IPS-NIHi7 (cell line): Measurements from ENCODE around the gene MPC2.

Experiments
- DNase-seq: peaks from one replicate; pipeline ENCODE4 v3.0.0; 2012; ENCODE audit warnings: mixed read lengths; ENCODE audit errors: extremely low spot score

MPC2 gene

GRCh38 chr1:167936930-167937708 lies at the start of gene MPC2:
MPC2 (minus strand) TSS chr1:167937072; CDS start chr1:167935841, 1,231 bp downstream.
- peak; percentile 73 for DNase-seq

DNA sequence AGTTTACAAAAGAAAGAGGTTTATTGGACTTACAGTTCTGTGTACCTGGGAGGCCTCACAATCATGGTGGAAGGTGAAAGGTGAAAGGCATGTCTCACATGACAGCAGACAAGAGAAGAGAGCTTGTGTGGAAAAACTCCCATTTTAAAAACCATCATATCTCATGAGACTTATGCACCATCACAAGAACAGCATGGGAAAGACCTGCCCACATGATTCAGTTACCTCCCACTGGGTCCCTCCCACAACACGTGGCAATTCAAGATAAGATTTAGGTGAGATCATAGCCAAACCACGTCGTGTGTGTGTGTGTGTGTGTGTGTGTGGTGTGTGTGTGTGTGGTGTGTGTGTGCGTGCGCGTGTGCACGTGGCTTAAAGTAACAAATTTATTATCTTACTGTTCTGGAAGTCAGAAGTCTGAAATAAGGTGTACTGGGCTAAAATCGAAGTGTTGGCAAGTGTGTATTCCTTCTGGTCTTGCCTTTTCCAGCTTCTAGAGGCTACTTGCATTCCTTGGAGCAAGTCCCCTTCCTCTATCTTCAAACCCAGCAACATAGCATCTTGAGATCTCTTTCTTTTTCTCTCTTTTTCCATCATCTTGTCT lies 48.1 kb upstream of the MPC2 start:
- DNase-seq, result no peak

DNA sequence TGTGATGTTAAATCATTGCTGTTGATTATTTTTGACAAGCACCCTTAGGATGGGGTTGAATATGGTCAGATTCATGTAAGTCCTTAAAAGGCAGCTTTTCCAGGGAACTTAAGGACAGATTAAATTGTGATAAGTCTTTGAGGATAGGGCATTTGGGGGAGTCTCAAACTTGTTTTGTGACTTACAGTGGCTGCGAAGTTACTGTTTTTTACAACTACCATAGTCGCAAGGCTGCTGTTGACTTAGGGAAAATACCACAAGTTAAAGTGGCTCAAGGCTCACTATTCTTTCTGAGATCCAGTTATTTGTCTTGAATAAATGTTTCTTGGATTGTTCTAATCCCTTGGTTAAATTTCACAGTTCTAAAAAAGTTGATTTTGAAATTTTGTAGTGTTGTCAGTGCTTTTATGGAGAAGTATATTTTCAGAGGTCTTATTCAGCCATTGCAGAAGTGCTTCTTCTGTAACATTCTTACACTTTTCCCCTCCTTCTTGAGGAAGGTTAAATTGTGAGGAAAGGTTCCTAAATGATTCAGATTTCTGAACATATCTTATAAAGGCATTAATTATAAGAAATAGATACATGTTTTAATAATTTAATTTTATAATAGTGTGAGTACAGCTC lies 47.0 kb upstream of the MPC2 start:
- DNase-seq, result no peak

DNA sequence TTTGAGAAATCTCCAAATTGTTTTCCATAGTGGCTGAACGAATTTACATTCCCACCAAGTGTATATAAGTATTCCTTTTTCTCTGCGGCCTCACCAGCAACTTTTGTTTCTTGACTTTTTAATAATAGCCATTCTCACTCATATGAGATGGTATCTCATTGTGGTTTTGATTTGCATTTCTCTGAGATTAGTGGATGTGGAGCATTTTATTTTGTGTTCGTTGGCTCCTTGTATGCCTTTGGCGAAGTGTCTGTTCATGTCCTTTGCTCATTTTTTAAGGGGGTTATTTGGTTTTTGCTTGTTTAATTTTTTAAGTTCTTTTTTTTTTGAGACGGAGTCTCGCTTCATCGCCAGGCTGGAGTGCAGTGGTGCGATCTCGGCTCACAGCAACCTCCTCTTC lies 45.1 kb upstream of the MPC2 start:
- no peak for DNase-seq

DNA sequence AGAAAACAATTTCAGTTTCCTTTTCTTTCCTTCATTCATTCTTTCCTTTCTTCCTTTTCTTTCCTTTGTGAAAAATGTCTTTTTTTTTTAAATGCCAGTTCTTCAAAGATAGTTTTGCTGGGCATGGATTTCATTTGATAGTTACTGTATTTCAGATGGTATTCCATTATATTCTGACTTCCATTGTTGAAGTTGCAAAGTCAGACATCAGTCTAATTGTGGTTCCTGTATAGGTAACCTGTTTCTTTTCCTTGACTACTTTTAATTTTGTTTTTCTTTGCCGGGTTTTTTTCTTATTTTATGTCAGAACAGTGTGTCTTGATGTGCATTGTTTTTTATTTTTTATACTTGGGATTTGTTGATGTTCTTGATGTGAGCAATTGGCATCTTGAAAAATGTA lies 40.4 kb upstream of the MPC2 start:
- no peak for DNase-seq

GRCh38 chr1:167974698-167975097 lies 37.8 kb upstream of the MPC2 start:
- DNase-seq, result no peak

DNA sequence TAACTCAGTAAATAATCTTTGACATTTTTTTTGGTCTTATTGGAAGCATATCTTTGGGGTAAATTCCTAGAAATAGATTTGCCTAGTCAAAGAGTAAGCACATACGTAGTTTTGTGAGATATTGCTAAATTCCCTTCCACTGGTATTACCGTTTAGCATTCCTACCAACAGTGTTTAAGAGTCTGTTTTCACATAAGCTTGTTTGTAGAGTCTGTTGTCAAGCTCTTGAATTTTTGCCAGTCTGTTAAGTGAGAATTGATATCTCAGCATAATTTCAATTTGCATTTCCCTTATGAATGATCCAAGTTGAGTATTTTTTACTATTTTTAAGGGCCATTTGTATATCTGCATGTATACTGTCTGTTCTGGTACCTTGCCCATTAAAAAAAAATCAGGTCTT lies 37.0 kb upstream of the MPC2 start:
- no peak for DNase-seq

- DNase-seq, result no peak
These were observed 31.7 kb upstream of the MPC2 start for GRCh38 chr1:167968569-167968968.

- no peak for DNase-seq
These were observed 29.2 kb upstream of the MPC2 start for GRCh38 chr1:167966050-167966449.

- DNase-seq, result no peak
These were observed 27.8 kb upstream of the MPC2 start for GRCh38 chr1:167964646-167965045.

GRCh38 chr1:167957710-167958109 lies 20.8 kb upstream of the MPC2 start:
- no peak for DNase-seq

GRCh38 chr1:167955915-167956314 lies 19.0 kb upstream of the MPC2 start:
- no peak for DNase-seq

- DNase-seq, result no peak
These were observed 13.7 kb upstream of the MPC2 start for GRCh38 chr1:167950569-167950968.

DNA sequence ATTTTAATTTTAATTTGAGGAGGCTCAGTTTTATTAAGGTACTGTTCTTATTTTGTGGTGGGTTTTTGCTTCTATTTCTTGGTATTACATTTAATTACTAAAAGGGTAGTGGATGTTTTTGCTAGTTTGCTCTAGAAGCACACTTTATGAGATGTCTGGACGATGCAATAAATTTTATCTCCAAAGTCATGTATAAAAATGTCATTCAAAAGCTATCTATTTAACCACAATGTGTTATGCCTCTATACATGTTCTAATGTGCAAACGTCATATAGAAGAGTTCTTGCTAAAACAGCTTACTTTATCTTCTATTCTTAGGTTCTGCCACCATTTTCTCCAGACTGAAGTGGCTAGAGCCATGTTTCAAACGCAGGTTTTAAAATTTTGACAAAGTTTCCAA lies 12.9 kb upstream of the MPC2 start:
- DNase-seq, result no peak

GRCh38 chr1:167947733-167948132 lies 10.9 kb upstream of the MPC2 start:
- no peak for DNase-seq

DNA sequence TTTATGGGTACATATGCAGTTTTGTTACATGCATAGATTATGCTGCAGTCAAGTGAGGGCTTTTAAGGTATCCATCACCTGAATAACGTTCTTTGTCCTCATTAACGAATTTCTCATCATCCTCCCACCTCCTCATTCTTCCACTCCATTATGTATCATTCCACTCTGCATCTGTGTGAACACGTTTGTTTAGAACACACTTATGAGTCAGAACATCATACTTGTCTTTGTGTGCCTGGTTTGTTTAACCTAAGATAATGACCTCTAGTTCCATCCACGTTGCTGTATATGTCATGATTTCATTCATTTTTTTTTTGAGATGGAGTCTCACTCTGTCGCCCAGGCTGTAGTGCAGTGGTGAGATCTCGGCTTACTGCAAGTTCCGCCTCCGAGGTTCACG lies 6.7 kb upstream of the MPC2 start:
- DNase-seq, result no peak

DNA sequence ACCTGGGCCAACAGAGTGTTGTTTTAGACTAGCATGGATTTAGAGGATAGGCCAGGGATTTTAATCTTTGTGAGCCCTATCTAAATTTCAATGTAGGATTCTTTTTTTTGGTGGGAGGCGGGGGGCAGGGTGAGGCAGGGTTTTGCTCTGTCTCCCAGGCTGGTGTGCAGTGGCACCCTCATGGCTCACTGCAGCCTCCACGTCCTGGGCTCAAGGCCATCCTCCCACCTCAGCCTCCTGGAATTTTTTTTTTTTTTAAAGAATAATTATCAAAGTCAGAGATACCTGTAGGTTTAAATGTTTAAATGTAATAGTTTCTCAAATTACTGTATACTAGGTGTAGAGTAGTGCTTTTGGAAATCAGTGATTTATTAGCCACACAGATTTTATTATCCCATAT lies 3.4 kb upstream of the MPC2 start:
- no peak for DNase-seq

DNA sequence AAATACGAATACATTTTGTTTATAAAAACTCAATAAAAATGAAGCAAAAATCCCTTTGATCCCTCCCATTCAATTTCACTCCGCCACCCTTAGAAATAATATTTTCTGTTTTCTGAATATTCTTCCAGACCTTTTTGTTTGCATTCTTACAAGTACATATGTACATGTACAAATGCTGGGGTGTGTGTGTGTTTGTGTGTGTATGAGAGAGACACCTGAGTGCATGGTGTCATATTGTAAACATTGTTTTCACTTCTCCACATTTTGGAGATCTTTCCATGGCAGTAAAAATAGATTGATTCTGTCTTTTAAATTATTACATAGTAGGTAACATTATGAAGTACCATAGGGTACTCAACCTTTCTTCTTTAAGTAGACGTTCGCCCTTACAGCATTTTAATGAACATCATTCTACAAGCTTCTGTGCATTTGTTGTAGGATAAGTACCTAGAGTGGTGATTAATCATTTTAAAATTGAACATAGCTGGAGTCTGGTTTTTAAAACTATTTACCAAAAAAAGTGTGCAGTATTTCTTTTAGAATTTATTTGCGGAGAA lies 1.3 kb upstream of the MPC2 start:
- DNase-seq, result no peak

- no peak for DNase-seq
These were observed 788 bp upstream of the MPC2 start for GRCh38 chr1:167937709-167938010.

DNA sequence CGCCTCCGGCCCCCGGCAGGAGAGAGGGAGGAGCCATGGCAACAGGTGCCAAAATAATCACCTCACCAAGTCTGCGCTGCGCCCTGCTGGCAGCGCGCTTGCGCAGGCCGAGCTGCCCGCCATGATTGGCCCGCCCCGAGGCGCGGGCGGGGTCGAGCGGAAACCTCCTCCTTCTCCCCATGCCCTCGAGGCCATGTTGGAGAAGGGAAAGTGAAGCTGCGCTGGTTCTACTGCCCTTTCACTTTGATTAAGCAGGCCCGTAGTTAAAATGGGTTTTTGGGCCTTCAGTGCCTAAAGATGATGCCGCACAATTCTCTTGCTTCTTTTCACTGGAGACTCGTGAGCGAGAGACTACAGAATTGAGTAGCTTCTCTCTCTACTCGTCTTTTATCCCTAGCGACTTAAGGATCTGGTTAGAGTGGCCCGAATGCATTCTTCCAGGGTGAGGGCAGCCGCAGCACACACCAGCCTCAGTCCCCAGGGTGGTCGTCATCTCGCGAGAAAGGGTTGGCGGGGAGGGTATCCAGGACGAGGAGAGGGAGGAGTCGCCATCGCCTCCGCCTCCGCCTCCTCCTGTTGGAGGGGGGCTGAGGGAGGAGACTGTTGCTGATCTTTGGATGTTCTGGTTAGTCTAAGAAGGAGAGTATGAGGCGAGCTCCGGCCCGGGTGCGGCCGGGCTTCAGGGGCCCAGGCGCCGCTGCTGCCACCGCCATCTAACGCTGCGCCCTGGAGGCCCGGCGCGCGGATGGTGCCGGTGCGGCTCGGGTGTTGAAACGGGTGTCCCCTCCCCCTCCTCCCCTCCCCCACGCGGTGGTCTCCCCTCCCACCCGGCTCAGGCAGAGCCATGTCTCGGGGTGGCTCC lies 573 bp downstream of the MPC2 start, which contains the start of gene DCAF6:
Gene DCAF6 (plus strand): TSS at position 616 of the 862 bp plus-strand sequence. CDS start 229 bp downstream, at position 845.
- DNase-seq, result peak; percentile 98

GRCh38 chr1:167935216-167936067 lies 1.4 kb downstream of the MPC2 start:
- DNase-seq, result peak; percentile 34
